SK-N-MC (cell line): ENCODE measurements around the gene SPTB.
A peak's percentile ranks its signal among the peaks of the same experiment; 100 is the strongest.

ENCODE experiments used
- DNase-seq: peaks from one replicate; pipeline ENCODE4 v3.0.0-alpha.2; 2011; ENCODE audit warnings: low read depth, low spot score
- H3K27ac ChIP-seq: fragments of 200-600 bp; sonication (generic); 2 replicates; pipeline ENCODE4 v1.5.1; 2016; ENCODE audit warnings: mixed run types
- H3K36me3 ChIP-seq: fragments of 200-600 bp; sonication (generic); 2 replicates; pipeline ENCODE4 v1.6.1; 2017; ENCODE audit warnings: antibody characterized with exemption, low read length, mixed read lengths; ENCODE audit not compliant: insufficient read depth
- H3K4me3 ChIP-seq: fragments of 200-600 bp; sonication (generic); 2 replicates; pipeline ENCODE4 v1.5.1; 2016
- H3K9ac ChIP-seq: fragments of 200-600 bp; sonication (generic); 2 replicates; pipeline ENCODE4 v1.8.0; 2017; ENCODE audit warnings: mixed run types, mixed read lengths; ENCODE audit not compliant: insufficient read length
- H3K9me3 ChIP-seq: fragments of 200-600 bp; sonication (generic); 2 replicates; pipeline ENCODE4 v1.6.1; 2017; ENCODE audit warnings: low read depth, mild to moderate bottlenecking, antibody characterized with exemption, low read length, moderate library complexity, mixed read lengths
- EZH2 ChIP-seq: fragments of 200-600 bp; sonication (generic); IDR thresholded peaks from one replicate; pipeline ENCODE4 v1.6.1; 2017; ENCODE audit warnings: antibody characterized with exemption
- FOXP2 ChIP-seq: optimal IDR thresholded peaks from 2 replicates; pipeline ENCODE3; 2011; ENCODE audit warnings: mild to moderate bottlenecking, moderate library complexity; ENCODE audit not compliant: insufficient read depth; ENCODE audit errors: extremely low read length, control extremely low read depth
- POLR2AphosphoS5 ChIP-seq: IDR thresholded peaks from 2 replicates; pipeline ENCODE4 v1.6.1; 2012; ENCODE audit warnings: mild to moderate bottlenecking, low read depth, low read length, borderline replicate concordance

Gene SPTB

GRCh38 chr14:64865992-64866391, 13.7 kb downstream of the SPTB start:
- Histone ChIP-seq H3K36me3 (no peaks in the 10 kb centered on the region), H3K9me3 (no peaks in the 10 kb centered on the region), H3K27ac (no peak overlapping the region), H3K9ac (no peak overlapping the region), H3K4me3 (no peak overlapping the region)
- DNase-seq: no peak
- no peak for TF ChIP-seq POLR2AphosphoS5
- TF ChIP-seq EZH2: no peak
- no peak for TF ChIP-seq FOXP2

DNA sequence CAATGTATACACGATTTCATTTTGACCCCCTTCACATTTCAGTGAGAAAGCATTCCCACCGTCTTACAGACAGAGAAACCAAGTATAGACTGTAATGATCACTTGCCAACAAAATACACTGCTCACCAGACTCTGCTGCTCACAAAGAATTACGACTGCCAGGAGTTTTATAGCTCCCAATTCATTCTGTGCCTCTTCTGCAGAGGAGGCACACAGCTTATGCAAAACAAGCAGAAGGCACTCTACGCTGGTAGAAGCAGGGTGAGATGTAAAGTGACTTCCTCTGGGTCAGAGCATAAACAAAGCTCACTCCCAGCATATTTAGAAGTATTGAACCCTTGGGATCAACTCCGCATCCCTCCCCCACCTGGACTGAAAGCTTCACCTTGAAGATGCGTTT, 14.6 kb downstream of the SPTB start:
- TF ChIP-seq EZH2: no peak
- no peaks in the 10 kb centered on the region for H3K36me3 ChIP-seq
- H3K9me3 ChIP-seq: no peaks in the 10 kb centered on the region
- DNase-seq: no peak
- no peak overlapping the region for H3K27ac ChIP-seq
- no peak overlapping the region for H3K9ac ChIP-seq
- H3K4me3 ChIP-seq: no peak overlapping the region

GRCh38 chr14:64864258-64864657, 15.4 kb downstream of the SPTB start:
- H3K9me3 ChIP-seq: no peaks in the 10 kb centered on the region
- no peak for DNase-seq
- no peak for TF ChIP-seq FOXP2
- TF ChIP-seq EZH2: no peak
- TF ChIP-seq POLR2AphosphoS5: no peak

DNA sequence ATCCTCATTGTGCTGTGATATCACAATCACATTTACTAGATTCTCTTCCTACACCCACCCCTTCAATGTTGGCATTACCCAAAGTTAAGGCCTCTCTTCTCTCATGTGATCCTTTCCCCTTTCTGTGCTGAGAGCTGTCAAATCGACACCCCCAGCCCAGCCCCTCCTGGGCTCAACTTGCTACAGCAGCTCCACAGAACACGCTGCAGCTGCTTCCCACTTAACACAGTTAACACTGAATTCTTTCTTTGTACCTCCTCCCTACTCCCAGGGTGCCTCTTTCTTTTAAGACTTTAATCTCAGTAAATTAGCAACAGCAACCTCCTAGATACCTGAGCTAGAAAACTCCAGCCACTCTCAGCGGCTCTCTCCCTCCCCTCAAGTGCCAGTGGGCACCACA, 17.8 kb downstream of the SPTB start:
- no peaks in the 10 kb centered on the region for H3K9me3 ChIP-seq
- no peak overlapping the region for H3K9ac ChIP-seq
- no peaks in the 10 kb centered on the region for H3K36me3 ChIP-seq
- H3K4me3 ChIP-seq: no peak overlapping the region
- H3K27ac ChIP-seq: no peak overlapping the region
- DNase-seq: no peak
- no peak for TF ChIP-seq FOXP2

More at GRCh38 chr14:64864258-64864657, 15.4 kb downstream of the SPTB start:
- no peaks in the 10 kb centered on the region for H3K36me3 ChIP-seq
- H3K9ac ChIP-seq: no peak overlapping the region
- no peak overlapping the region for H3K27ac ChIP-seq
- H3K4me3 ChIP-seq: no peak overlapping the region

- DNase-seq: no peak
- Histone ChIP-seq H3K36me3 (no peaks in the 10 kb centered on the region), H3K4me3 (no peak overlapping the region), H3K9ac (no peak overlapping the region), H3K27ac (no peak overlapping the region), H3K9me3 (no peaks in the 10 kb centered on the region)
- no peak for TF ChIP-seq FOXP2
- no peak for TF ChIP-seq EZH2
- no peak for TF ChIP-seq POLR2AphosphoS5
Observed at GRCh38 chr14:64860039-64860438, 19.7 kb downstream of the SPTB start.

- no peaks in the 10 kb centered on the region for H3K9me3 ChIP-seq
- H3K36me3 ChIP-seq: no peaks in the 10 kb centered on the region
- TF ChIP-seq POLR2AphosphoS5 (no peak), FOXP2 (no peak), EZH2 (no peak)
- no peak overlapping the region for H3K27ac ChIP-seq
- no peak overlapping the region for H3K9ac ChIP-seq
- no peak overlapping the region for H3K4me3 ChIP-seq
- DNase-seq: no peak
Observed at GRCh38 chr14:64857979-64858744, 21.5 kb downstream of the SPTB start.

DNA sequence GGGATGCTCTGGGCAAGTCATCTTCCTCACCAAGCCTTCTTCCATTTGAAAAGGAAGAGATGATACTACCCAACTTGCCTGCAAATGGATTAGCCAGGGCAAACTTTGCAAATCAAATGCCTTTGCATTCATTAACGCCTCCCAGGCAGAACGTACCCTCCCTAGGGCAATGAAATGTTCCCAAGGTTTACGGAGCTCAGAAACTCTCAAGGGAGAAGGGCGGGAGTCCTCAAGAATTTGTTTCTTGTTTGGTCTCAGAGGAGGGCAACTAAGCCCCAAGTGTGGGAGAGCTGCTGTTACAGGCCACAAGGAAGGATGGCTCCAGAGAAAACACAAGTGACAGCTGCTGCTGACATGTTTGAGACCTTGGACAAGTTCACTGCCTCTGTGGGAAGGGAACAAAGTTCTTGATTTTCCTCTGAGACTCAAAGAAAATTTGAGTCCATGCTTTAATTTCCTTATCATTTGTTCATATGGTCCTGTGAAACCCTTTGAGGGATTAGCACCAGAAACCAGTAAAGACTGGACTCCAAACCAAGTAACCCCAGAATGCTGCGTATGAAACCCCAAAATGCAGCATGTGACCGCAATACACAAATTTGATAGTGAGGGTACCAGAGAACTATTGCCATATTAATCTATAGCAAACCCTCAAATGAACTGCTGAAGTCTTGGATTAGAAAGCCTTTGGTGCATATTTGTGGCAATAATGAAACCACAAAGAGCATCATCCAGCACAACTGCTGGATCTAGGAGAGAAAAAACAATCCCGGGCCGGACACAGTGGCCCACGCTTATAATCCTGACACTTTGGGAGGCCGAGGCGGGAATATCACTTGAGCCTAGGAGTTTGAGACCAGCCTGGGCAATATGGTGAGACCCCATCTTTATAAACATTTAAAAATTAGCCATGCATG, 22.9 kb downstream of the SPTB start:
- Histone ChIP-seq H3K9ac (no peak overlapping the region), H3K27ac (no peak overlapping the region), H3K36me3 (no peaks in the 10 kb centered on the region), H3K4me3 (no peak overlapping the region), H3K9me3 (no peaks in the 10 kb centered on the region)
- DNase-seq: no peak
- TF ChIP-seq FOXP2 (no peak), POLR2AphosphoS5 (no peak), EZH2 (no peak)

GRCh38 chr14:64855721-64856528, 23.8 kb downstream of the SPTB start:
- H3K36me3 ChIP-seq: no peaks in the 10 kb centered on the region
- no peaks in the 10 kb centered on the region for H3K9me3 ChIP-seq
- no peak for TF ChIP-seq EZH2
- TF ChIP-seq FOXP2: no peak
- no peak for TF ChIP-seq POLR2AphosphoS5
- peak overlapping the region; percentile 37 for H3K9ac ChIP-seq
- no peak overlapping the region for H3K27ac ChIP-seq
- DNase-seq: no peak
- 0 out of 2 replicates have a peak overlapping the region, but pooled peaks have one; percentile 30 for H3K4me3 ChIP-seq
